HG03280 (cell line): ENCODE results near the gene SFMBT2.
"Not testable (repeated sequence)": the region's sequence is repeated elsewhere in the genome, so short reads cannot be mapped to it uniquely, and the experiment has no call there.

Experiments used
- ATAC-seq: cut with Tn5 transposase; IDR thresholded peaks from one replicate; pipeline ENCODE4 v1.9.1; 2021; ENCODE audit warnings: mild to moderate bottlenecking, moderate library complexity; ENCODE audit not compliant: unreplicated experiment

Gene SFMBT2

GRCh38 chr10:7302392-7302906, 108.4 kb downstream of the SFMBT2 start:
- no peak for ATAC-seq

GRCh38 chr10:7301006-7301778, 109.6 kb downstream of the SFMBT2 start:
- no peak for ATAC-seq

GRCh38 chr10:7300384-7300971, 110.4 kb downstream of the SFMBT2 start:
- ATAC-seq: no peak

GRCh38 chr10:7299601-7300325, 111.1 kb downstream of the SFMBT2 start:
- not testable (repeated sequence) for ATAC-seq

- no peak for ATAC-seq
Measured at GRCh38 chr10:7298495-7298894, 112.3 kb downstream of the SFMBT2 start.

GRCh38 chr10:7297094-7297493, 113.7 kb downstream of the SFMBT2 start:
- no peak for ATAC-seq

- no peak for ATAC-seq
Measured at GRCh38 chr10:7296648-7297047, 114.2 kb downstream of the SFMBT2 start.

- ATAC-seq: no peak
Measured at GRCh38 chr10:7296076-7296475, 114.8 kb downstream of the SFMBT2 start.

GRCh38 chr10:7293378-7293920, 117.4 kb downstream of the SFMBT2 start:
- ATAC-seq: no peak

- ATAC-seq: no peak
Measured at GRCh38 chr10:7291487-7292270, 119.2 kb downstream of the SFMBT2 start.

- no peak for ATAC-seq
Measured at GRCh38 chr10:7288060-7288690, 122.7 kb downstream of the SFMBT2 start.

- ATAC-seq: no peak
Measured at GRCh38 chr10:7287377-7287776, 123.5 kb downstream of the SFMBT2 start.

GRCh38 chr10:7285522-7286322, 125.1 kb downstream of the SFMBT2 start:
- no peak for ATAC-seq

GRCh38 chr10:7283246-7283645, 127.6 kb downstream of the SFMBT2 start:
- no peak for ATAC-seq

GRCh38 chr10:7282457-7282856, 128.4 kb downstream of the SFMBT2 start:
- no peak for ATAC-seq

- no peak for ATAC-seq
Measured at GRCh38 chr10:7281429-7281828, 129.4 kb downstream of the SFMBT2 start.

GRCh38 chr10:7279303-7279702, 131.5 kb downstream of the SFMBT2 start:
- ATAC-seq: no peak

- no peak for ATAC-seq
Measured at GRCh38 chr10:7277867-7278266, 133.0 kb downstream of the SFMBT2 start.

- no peak for ATAC-seq
Measured at GRCh38 chr10:7277432-7277831, 133.4 kb downstream of the SFMBT2 start.
